Sigmoid colon (tissue), 4 donors: ENCODE data around the gene SPATA4.

Source experiments
- CTCF ChIP-seq, 4 experiments: fragments of 450-650 bp in 3 of 4; fragments of 200-600 bp in 1 of 4; IDR thresholded peaks; one replicate each; pipeline ENCODE4 v1.5.1; 2016 to 2019; ENCODE audit warnings: antibody characterized with exemption in 4 of 4, mild to moderate bottlenecking in 3 of 4, moderate library complexity in 2 of 4
- POLR2A ChIP-seq, 2 donors: fragments of 450-650 bp; IDR thresholded peaks; one replicate each; pipeline ENCODE4 v1.6.1; 2016; ENCODE audit warnings: antibody characterized with exemption in 2 of 2, mild to moderate bottlenecking in 2 of 2, moderate library complexity in 2 of 2
- POLR2AphosphoS5 ChIP-seq, 4 donors: sonication (generic); formaldehyde crosslinking; IDR thresholded peaks; one replicate each; pipeline ENCODE4 v1.6.1; 2017; ENCODE audit warnings: antibody characterized with exemption in 4 of 4

DNA sequence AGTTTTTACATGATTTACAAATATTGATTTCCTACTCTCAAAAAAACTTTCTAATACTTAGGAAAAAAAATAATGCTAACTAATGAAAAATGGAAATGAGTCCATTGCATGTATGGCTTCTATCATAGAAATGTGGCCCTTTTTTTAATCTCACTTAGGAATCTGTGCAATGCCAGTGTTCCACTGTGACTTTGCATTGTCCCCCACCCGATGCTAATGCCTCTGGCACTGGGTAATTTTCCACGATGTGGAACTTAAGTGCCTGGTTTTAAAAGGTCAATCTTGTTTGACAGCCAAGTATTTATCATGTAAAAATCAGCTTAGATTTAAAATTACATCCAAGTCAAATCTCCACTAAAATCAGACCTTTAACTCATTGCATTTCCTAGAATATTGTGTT is 53.1 kb downstream of the SPATA4 start:
- no peak for TF ChIP-seq CTCF (IDR thresholded peaks at IDR 0.05)
- no peak for TF ChIP-seq POLR2A (IDR thresholded peaks at IDR 0.05)
- no peak for TF ChIP-seq POLR2AphosphoS5 (IDR thresholded peaks at IDR 0.05)
